Fibroblast of mammary gland (primary cell): ENCODE measurements around the gene NT5DC1.

Source experiments
- DNase-seq: peaks from one replicate; pipeline ENCODE4 v3.0.0-alpha.2; 2010; ENCODE audit warnings: low read depth
- H3K4me3 ChIP-seq: 2 replicates; pipeline ENCODE4 v1.5.1; 2011; ENCODE audit warnings: low read depth, mild to moderate bottlenecking, low read length, moderate library complexity; ENCODE audit not compliant: control insufficient read depth
- TF ChIP-seq, protein P1 (sequence below): conservative IDR thresholded peaks from 2 replicates; pipeline ENCODE4 v1.5.1; 2011; ENCODE audit warnings: low read depth, low read length, inconsistent platforms; ENCODE audit not compliant: control insufficient read depth, insufficient read depth

NT5DC1 gene

DNA sequence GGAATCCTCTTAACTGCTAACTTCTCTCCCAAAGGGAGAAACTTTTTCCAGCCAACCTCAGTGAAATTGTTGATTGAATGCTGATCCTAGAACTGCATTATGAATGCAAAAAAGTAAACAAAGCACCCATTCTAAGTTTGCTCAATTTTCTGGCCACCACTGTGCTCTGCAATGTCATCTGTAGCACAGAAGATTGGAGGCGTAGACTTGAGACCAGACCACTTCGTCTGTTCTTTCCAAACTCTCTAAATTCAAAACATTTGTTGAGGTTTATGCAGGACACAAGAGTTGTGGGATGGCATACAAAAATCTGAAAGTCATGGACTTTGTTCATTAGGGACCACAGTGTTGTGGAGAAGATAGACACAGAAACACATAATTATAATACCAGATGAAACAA lies 190.1 kb downstream of the NT5DC1 start:
- H3K4me3 ChIP-seq = no peak overlapping the region
- TF ChIP-seq, protein P1, sequence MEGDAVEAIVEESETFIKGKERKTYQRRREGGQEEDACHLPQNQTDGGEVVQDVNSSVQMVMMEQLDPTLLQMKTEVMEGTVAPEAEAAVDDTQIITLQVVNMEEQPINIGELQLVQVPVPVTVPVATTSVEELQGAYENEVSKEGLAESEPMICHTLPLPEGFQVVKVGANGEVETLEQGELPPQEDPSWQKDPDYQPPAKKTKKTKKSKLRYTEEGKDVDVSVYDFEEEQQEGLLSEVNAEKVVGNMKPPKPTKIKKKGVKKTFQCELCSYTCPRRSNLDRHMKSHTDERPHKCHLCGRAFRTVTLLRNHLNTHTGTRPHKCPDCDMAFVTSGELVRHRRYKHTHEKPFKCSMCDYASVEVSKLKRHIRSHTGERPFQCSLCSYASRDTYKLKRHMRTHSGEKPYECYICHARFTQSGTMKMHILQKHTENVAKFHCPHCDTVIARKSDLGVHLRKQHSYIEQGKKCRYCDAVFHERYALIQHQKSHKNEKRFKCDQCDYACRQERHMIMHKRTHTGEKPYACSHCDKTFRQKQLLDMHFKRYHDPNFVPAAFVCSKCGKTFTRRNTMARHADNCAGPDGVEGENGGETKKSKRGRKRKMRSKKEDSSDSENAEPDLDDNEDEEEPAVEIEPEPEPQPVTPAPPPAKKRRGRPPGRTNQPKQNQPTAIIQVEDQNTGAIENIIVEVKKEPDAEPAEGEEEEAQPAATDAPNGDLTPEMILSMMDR = no peak
- DNase-seq = no peak

DNA sequence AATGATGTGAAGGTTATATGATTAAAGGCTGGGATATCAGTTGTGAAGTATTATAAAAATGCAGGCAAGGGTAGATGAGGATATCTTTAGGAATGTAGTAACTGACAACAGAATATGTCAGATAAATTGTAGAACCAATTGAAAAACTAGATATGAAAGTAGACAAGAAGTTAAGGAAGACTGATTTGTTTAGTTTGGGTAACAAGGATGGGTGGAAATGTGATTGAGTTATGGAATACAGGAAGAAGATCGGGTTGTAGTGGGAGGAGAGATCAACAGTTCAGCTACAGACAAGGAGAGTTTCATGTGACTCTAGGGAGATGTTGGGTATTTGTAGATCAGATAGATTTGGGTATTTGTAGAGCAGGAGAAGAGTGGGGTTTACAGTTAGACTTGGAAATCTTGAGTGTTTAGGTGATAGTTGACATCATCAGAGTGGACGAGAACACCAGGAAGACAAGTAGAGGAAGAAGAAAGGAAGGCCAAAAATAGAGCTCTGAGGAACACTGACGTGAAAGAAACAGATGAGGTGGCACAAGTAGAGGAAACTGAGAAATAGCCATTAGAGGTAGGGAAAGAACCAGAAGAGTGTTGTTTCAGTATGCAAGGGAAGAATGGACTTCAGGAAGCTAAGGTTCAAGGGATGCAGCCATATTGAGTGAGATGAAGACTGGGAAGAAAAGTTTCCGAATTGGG lies 191.2 kb downstream of the NT5DC1 start:
- TF ChIP-seq, protein P1 = no peak
- no peak for DNase-seq
- no peak overlapping the region for H3K4me3 ChIP-seq

- H3K4me3 ChIP-seq = no peak overlapping the region
- DNase-seq = no peak
- TF ChIP-seq, protein P1 = no peak
Observed at GRCh38 chr6:116292553-116292952, 191.9 kb downstream of the NT5DC1 start.

DNA sequence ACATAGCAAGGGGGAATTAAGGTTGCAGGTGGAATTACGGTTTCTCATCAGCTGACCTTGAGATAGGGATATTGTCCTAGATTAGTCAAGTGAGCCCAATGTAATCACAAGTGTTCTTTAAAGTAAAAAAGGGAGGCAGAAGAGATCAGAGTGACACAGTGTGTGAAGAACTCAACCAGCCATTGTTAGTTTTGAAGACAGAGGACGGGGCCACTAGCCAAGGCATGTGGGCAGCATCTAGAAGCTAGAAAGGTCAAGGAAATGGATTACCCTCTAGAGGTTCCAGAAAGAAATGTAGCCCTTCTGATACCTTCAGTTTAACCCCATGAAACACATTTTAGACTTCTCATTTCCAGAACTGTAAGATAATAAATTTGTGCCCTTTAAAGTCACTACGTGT lies 197.6 kb downstream of the NT5DC1 start:
- DNase-seq = no peak
- TF ChIP-seq, protein P1 = no peak
- no peak overlapping the region for H3K4me3 ChIP-seq

GRCh38 chr6:116298973-116299372 lies 198.3 kb downstream of the NT5DC1 start:
- TF ChIP-seq, protein P1 = no peak
- no peak for DNase-seq
- H3K4me3 ChIP-seq = no peak overlapping the region
